HEK293 (cell line): ENCODE data around the gene MBLAC2.

ENCODE experiments used
- CTCF ChIA-PET: fragments of 350-600 bp; formaldehyde crosslinking; extraction: SDS; loops from one replicate; lab custom pipeline; 2021; ENCODE audit warnings: antibody characterized with exemption; lab: Yijun Ruan, JAX
- POLR2A ChIA-PET: fragments of 300-600 bp; formaldehyde crosslinking; extraction: SDS; loops from one replicate; lab custom pipeline; 2020; ENCODE audit warnings: antibody characterized with exemption, inconsistent platforms; lab: Yijun Ruan, JAX
- H3K27ac ChIP-seq: fragments of 200-500 bp; sonication (Bioruptor generic); 2 replicates; pipeline ENCODE4 v1.5.1; 2014; ENCODE audit warnings: low read depth, low read length, control low read depth, inconsistent platforms; ENCODE audit errors: extremely low read depth
- H3K36me3 ChIP-seq, 2 experiments: fragments of 200-500 bp in 1 of 2; sonication (Bioruptor generic) in 1 of 2; 1 replicate in 1 of 2; 2 replicates in 1 of 2; pipeline ENCODE4 v1.5.1; 2014 to 2017; ENCODE audit warnings: inconsistent platforms in 2 of 2, low read length in 2 of 2; ENCODE audit not compliant: control insufficient read depth in 2 of 2, insufficient read depth in 1 of 2
- H3K4me1 ChIP-seq: fragments of 200-500 bp; sonication (Bioruptor generic); 2 replicates; pipeline ENCODE4 v1.5.1; 2014; ENCODE audit warnings: mild to moderate bottlenecking, low read length, inconsistent platforms; ENCODE audit not compliant: control insufficient read depth, insufficient read depth
- H3K4me3 ChIP-seq: 2 replicates; pipeline ENCODE4 v1.5.1; 2011; ENCODE audit warnings: low read depth, mild to moderate bottlenecking, control low read depth, low read length, moderate library complexity
- H3K9me3 ChIP-seq: fragments of 200-500 bp; sonication (Bioruptor generic); 2 replicates; pipeline ENCODE4 v1.5.1; 2014; ENCODE audit warnings: low read depth, low read length, inconsistent platforms; ENCODE audit not compliant: control insufficient read depth, insufficient read depth
- SALL2 ChIP-seq: fragments of 450-650 bp; formaldehyde crosslinking; IDR thresholded peaks from 2 replicates; pipeline ENCODE4 v1.5.0; 2017; ENCODE audit warnings: missing biosample characterization, mild to moderate bottlenecking, missing genetic modification characterization, borderline replicate concordance
- ZNF175 ChIP-seq: fragments of 450-650 bp; formaldehyde crosslinking; IDR thresholded peaks from 2 replicates; pipeline ENCODE4 v1.5.1; 2016; ENCODE audit warnings: missing biosample characterization, missing genetic modification characterization
- ZNF335 ChIP-seq: fragments of 450-650 bp; formaldehyde crosslinking; conservative IDR thresholded peaks from 2 replicates; pipeline ENCODE4 v1.5.1; 2016; ENCODE audit warnings: missing biosample characterization, missing genetic modification characterization
- ZNF621 ChIP-seq: fragments of 450-650 bp; formaldehyde crosslinking; IDR thresholded peaks from 2 replicates; pipeline ENCODE4 v1.5.1; 2017; ENCODE audit warnings: missing biosample characterization, missing genetic modification characterization
- ZNF626 ChIP-seq: fragments of 450-650 bp; sonication (Bioruptor Pico); formaldehyde crosslinking; IDR thresholded peaks from 2 replicates; pipeline ENCODE4 v1.5.1; 2018; ENCODE audit warnings: missing biosample characterization, missing genetic modification characterization, inconsistent platforms
- ZSCAN30 ChIP-seq: fragments of 450-650 bp; IDR thresholded peaks from 2 replicates; pipeline ENCODE4 v1.5.1; 2018; ENCODE audit warnings: missing biosample characterization, mild to moderate bottlenecking, missing genetic modification characterization, moderate library complexity
- TF ChIP-seq, protein P1 (sequence below): fragments of 450-650 bp; formaldehyde crosslinking; IDR thresholded peaks from 2 replicates; pipeline ENCODE4 v1.5.1; 2017; ENCODE audit warnings: missing biosample characterization, missing genetic modification characterization
- TF ChIP-seq, protein P2 (sequence below): fragments of 450-650 bp; formaldehyde crosslinking; IDR thresholded peaks from 2 replicates; pipeline ENCODE4 v1.5.1; 2016; ENCODE audit warnings: missing biosample characterization, missing genetic modification characterization
- TF ChIP-seq, protein P3 (sequence below): fragments of 450-650 bp; IDR thresholded peaks from 2 replicates; pipeline ENCODE4 v1.5.1; 2018; ENCODE audit warnings: missing biosample characterization, missing genetic modification characterization
- TF ChIP-seq, protein P4 (sequence below): fragments of 450-650 bp; formaldehyde crosslinking; conservative IDR thresholded peaks from 2 replicates; pipeline ENCODE4 v1.5.1; 2016; ENCODE audit warnings: low read depth, missing biosample characterization, missing genetic modification characterization

MBLAC2 gene

DNA sequence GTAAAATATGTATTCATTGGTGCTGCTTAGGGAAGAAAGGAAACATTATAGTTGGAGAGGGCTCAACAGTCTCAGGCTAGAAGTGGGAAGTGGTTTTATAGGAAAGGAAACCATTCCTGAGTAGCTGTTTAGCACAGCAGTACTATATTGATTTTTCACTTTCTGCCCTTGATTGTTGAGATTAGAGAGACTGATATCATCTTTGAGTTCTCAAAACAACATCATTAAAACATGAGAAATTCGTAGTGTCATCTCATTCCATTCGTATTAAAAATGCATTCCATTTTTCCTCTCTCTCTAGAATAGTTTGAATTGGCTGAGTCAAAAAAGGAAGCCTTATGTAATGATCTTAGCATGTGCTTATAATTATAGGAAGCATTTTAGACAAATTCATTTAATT lies 14.2 kb upstream of the MBLAC2 start (continued):
- TF ChIP-seq, protein P1, sequence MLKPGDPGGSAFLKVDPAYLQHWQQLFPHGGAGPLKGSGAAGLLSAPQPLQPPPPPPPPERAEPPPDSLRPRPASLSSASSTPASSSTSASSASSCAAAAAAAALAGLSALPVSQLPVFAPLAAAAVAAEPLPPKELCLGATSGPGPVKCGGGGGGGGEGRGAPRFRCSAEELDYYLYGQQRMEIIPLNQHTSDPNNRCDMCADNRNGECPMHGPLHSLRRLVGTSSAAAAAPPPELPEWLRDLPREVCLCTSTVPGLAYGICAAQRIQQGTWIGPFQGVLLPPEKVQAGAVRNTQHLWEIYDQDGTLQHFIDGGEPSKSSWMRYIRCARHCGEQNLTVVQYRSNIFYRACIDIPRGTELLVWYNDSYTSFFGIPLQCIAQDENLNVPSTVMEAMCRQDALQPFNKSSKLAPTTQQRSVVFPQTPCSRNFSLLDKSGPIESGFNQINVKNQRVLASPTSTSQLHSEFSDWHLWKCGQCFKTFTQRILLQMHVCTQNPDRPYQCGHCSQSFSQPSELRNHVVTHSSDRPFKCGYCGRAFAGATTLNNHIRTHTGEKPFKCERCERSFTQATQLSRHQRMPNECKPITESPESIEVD (tag by site-specific recombination): peak; percentile 57
- no peak for TF ChIP-seq ZNF621 (tag by site-specific recombination)

DNA sequence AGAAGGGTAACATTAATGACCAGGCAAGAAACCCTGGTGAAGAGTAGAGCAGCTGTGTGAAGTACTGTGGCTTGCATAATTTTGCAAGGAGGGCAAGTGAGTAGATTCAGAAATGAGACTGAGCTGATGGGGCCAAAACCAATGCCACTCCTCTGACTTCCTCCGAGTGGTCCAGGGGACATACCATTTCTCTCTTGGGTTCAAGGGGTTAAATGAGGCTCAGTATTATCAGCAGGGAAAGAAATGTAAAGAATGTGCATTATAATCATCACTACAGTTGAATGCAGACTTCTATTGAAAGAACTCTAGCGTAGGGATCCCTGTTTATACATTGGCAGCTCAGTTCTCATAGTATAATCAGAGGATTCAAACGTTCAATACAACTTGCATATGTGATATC lies 10.0 kb upstream of the MBLAC2 start:
- H3K36me3 ChIP-seq: peaks cover 0 to 6% of the 10 kb centered on the region in 2 experiments; a peak in 2 of 3 replicates
- CTCF ChIA-PET: interaction anchor here (0.7 to 1.2 kb wide), 2 partner anchors 34 to 46 kb away, joined by 4 to 6 read pairs; partner anchors contain the start of gene LYSMD3
- POLR2A ChIA-PET: no interaction called here
- no peak for TF ChIP-seq ZNF175
- no peak for TF ChIP-seq SALL2
- no peak for TF ChIP-seq ZNF626 (tag by site-specific recombination)
- TF ChIP-seq, protein P2, sequence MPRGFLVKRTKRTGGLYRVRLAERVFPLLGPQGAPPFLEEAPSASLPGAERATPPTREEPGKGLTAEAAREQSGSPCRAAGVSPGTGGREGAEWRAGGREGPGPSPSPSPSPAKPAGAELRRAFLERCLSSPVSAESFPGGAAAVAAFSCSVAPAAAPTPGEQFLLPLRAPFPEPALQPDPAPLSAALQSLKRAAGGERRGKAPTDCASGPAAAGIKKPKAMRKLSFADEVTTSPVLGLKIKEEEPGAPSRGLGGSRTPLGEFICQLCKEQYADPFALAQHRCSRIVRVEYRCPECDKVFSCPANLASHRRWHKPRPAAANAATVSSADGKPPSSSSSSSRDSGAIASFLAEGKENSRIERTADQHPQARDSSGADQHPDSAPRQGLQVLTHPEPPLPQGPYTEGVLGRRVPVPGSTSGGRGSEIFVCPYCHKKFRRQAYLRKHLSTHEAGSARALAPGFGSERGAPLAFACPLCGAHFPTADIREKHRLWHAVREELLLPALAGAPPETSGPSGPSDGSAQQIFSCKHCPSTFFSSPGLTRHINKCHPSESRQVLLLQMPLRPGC (tag by site-specific recombination): no peak
- TF ChIP-seq, protein P3, sequence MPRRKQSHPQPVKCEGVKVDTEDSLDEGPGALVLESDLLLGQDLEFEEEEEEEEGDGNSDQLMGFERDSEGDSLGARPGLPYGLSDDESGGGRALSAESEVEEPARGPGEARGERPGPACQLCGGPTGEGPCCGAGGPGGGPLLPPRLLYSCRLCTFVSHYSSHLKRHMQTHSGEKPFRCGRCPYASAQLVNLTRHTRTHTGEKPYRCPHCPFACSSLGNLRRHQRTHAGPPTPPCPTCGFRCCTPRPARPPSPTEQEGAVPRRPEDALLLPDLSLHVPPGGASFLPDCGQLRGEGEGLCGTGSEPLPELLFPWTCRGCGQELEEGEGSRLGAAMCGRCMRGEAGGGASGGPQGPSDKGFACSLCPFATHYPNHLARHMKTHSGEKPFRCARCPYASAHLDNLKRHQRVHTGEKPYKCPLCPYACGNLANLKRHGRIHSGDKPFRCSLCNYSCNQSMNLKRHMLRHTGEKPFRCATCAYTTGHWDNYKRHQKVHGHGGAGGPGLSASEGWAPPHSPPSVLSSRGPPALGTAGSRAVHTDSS (tag by site-specific recombination): no peak
- no peak for TF ChIP-seq ZNF335 (tag by site-specific recombination)
- TF ChIP-seq, all 188 proteins: peak for 0
- Histone ChIP-seq H3K4me1 (peaks cover 4% of the 10 kb centered on the region; the same call in 1 of the 2 replicates), H3K9me3 (no peaks in the 10 kb centered on the region), H3K27ac (no peak overlapping the region), H3K4me3 (no peak overlapping the region)

DNA sequence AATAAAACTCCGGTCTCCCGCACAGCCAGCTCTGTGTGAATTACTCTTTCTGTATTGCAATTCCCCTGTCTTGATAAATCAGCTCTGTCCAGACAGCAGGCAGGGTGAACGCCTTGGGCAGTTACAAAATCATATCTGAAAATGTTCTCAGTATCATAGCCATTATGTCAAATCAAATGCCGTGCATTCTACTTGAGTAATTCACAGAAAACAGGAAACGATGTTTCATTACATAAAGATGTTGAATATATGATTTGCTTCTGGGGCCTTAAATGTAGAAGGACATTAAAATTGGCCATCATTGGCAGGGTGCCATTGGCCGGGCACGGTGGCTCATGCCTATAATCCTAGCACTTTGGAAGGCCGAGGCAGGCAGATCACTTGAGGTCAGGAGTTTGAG lies 8.6 kb upstream of the MBLAC2 start:
- no peak overlapping the region for H3K4me3 ChIP-seq
- ChIA-PET POLR2A (no interaction called here), CTCF (no interaction called here)
- H3K36me3 ChIP-seq: peaks cover 0 to 6% of the 10 kb centered on the region in 2 experiments; a peak in 1 of 3 replicates
- no peak overlapping the region for H3K27ac ChIP-seq
- H3K9me3 ChIP-seq: no peaks in the 10 kb centered on the region
- TF ChIP-seq ZSCAN30: no peak
- TF ChIP-seq, protein P4, sequence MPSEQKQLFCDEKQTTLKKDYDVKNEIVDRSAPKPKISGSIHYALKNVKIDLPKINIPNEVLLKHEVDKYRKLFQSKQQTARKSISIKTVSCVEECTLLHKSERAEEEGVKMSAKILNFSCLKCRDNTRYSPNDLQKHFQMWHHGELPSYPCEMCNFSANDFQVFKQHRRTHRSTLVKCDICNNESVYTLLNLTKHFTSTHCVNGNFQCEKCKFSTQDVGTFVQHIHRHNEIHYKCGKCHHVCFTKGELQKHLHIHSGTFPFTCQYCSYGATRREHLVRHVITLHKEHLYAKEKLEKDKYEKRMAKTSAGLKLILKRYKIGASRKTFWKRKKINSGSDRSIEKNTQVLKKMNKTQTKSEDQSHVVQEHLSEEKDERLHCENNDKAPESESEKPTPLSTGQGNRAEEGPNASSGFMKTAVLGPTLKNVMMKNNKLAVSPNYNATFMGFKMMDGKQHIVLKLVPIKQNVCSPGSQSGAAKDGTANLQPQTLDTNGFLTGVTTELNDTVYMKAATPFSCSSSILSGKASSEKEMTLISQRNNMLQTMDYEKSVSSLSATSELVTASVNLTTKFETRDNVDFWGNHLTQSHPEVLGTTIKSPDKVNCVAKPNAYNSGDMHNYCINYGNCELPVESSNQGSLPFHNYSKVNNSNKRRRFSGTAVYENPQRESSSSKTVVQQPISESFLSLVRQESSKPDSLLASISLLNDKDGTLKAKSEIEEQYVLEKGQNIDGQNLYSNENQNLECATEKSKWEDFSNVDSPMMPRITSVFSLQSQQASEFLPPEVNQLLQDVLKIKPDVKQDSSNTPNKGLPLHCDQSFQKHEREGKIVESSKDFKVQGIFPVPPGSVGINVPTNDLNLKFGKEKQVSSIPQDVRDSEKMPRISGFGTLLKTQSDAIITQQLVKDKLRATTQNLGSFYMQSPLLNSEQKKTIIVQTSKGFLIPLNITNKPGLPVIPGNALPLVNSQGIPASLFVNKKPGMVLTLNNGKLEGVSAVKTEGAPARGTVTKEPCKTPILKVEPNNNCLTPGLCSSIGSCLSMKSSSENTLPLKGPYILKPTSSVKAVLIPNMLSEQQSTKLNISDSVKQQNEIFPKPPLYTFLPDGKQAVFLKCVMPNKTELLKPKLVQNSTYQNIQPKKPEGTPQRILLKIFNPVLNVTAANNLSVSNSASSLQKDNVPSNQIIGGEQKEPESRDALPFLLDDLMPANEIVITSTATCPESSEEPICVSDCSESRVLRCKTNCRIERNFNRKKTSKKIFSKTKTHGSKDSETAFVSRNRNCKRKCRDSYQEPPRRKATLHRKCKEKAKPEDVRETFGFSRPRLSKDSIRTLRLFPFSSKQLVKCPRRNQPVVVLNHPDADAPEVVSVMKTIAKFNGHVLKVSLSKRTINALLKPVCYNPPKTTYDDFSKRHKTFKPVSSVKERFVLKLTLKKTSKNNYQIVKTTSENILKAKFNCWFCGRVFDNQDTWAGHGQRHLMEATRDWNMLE (tag by site-specific recombination): no peak
- H3K4me1 ChIP-seq: no peaks in the 10 kb centered on the region
